ENCODE results near the gene PLAAT2. TPM values are rescaled to one million over a fixed set of nuclear protein-coding genes. Genes with fewer than 3 reads are reported as not detected.
"Not testable (repeated sequence)": the region's sequence is repeated elsewhere in the genome, so short reads cannot be mapped to it uniquely, and the experiment has no call there.

Gene PLAAT2
- total RNA-seq: not detected

- Mint-ChIP-seq H3K36me3 (ENCODE audit: insufficient read depth) (no peaks in the 10 kb centered on the region), H3K9me3 (no peaks in the 10 kb centered on the region), H3K4me3 (peak within 1 kb of the TSS; percentile 20), H3K4me1 (ENCODE audit: low read depth) (peaks cover 61% of the 10 kb centered on the region), H3K27me3 (ENCODE audit: low read depth) (no peaks in the 10 kb centered on the region)
- ATAC-seq: no peak
- DNase-seq: no peak
Measured at GRCh38 chr11:63563201-63564055, at the start of gene PLAAT2. PLAAT2 (minus strand) TSS chr11:63563379; CDS start chr11:63563324, 55 bp downstream.

- Mint-ChIP-seq H3K4me3 (no peak overlapping the region), H3K9me3 (no peaks in the 10 kb centered on the region), H3K27me3 (ENCODE audit: low read depth) (no peaks in the 10 kb centered on the region), H3K36me3 (ENCODE audit: insufficient read depth) (no peaks in the 10 kb centered on the region), H3K4me1 (ENCODE audit: low read depth) (peaks cover 10% of the 10 kb centered on the region)
- DNase-seq: no peak
- ATAC-seq: no peak
Measured at GRCh38 chr11:63612181-63612580, 49.0 kb upstream of the PLAAT2 start.

- Mint-ChIP-seq H3K36me3 (ENCODE audit: insufficient read depth) (no peaks in the 10 kb centered on the region), H3K4me1 (ENCODE audit: low read depth) (peaks cover 10% of the 10 kb centered on the region), H3K9me3 (no peaks in the 10 kb centered on the region), H3K4me3 (no peak overlapping the region), H3K27me3 (ENCODE audit: low read depth) (no peaks in the 10 kb centered on the region)
- ATAC-seq (no peak), DNase-seq (no peak)
Measured at GRCh38 chr11:63611395-63611747, 48.2 kb upstream of the PLAAT2 start.

- Mint-ChIP-seq H3K4me1 (ENCODE audit: low read depth) (peaks cover 10% of the 10 kb centered on the region), H3K36me3 (ENCODE audit: insufficient read depth) (no peaks in the 10 kb centered on the region), H3K4me3 (no peak overlapping the region), H3K27me3 (ENCODE audit: low read depth) (no peaks in the 10 kb centered on the region), H3K9me3 (no peaks in the 10 kb centered on the region)
- ATAC-seq (no peak), DNase-seq (no peak)
Measured at GRCh38 chr11:63610604-63611394, 47.6 kb upstream of the PLAAT2 start.

GRCh38 chr11:63609971-63610580 lies 46.9 kb upstream of the PLAAT2 start:
- ATAC-seq: no peak
- DNase-seq: no peak
- Mint-ChIP-seq H3K36me3 (ENCODE audit: insufficient read depth) (no peaks in the 10 kb centered on the region), H3K4me3 (no peak overlapping the region), H3K9me3 (no peaks in the 10 kb centered on the region), H3K27me3 (ENCODE audit: low read depth) (no peaks in the 10 kb centered on the region), H3K4me1 (ENCODE audit: low read depth) (peaks cover 10% of the 10 kb centered on the region)

- H3K4me3 Mint-ChIP-seq: no peak overlapping the region
- H3K9me3 Mint-ChIP-seq: no peaks in the 10 kb centered on the region
- H3K4me1 Mint-ChIP-seq (ENCODE audit: low read depth): peaks cover 10% of the 10 kb centered on the region
- ATAC-seq: no peak
- DNase-seq: no peak
- no peaks in the 10 kb centered on the region for H3K27me3 Mint-ChIP-seq (ENCODE audit: low read depth)
- no peaks in the 10 kb centered on the region for H3K36me3 Mint-ChIP-seq (ENCODE audit: insufficient read depth)
Measured at GRCh38 chr11:63609536-63609935, 46.4 kb upstream of the PLAAT2 start.

- Mint-ChIP-seq H3K27me3 (ENCODE audit: low read depth) (no peaks in the 10 kb centered on the region), H3K9me3 (no peaks in the 10 kb centered on the region), H3K4me3 (no peak overlapping the region), H3K36me3 (ENCODE audit: insufficient read depth) (no peaks in the 10 kb centered on the region), H3K4me1 (ENCODE audit: low read depth) (peaks cover 8% of the 10 kb centered on the region)
- ATAC-seq (no peak), DNase-seq (no peak)
Measured at GRCh38 chr11:63608353-63609345, 45.5 kb upstream of the PLAAT2 start.

- DNase-seq (no peak), ATAC-seq (no peak)
- H3K4me3 Mint-ChIP-seq: no peak overlapping the region
- H3K9me3 Mint-ChIP-seq: no peaks in the 10 kb centered on the region
- H3K36me3 Mint-ChIP-seq (ENCODE audit: insufficient read depth): no peaks in the 10 kb centered on the region
- no peaks in the 10 kb centered on the region for H3K27me3 Mint-ChIP-seq (ENCODE audit: low read depth)
- H3K4me1 Mint-ChIP-seq (ENCODE audit: low read depth): no peaks in the 10 kb centered on the region
Measured at GRCh38 chr11:63603180-63603518, 40.0 kb upstream of the PLAAT2 start.

DNA sequence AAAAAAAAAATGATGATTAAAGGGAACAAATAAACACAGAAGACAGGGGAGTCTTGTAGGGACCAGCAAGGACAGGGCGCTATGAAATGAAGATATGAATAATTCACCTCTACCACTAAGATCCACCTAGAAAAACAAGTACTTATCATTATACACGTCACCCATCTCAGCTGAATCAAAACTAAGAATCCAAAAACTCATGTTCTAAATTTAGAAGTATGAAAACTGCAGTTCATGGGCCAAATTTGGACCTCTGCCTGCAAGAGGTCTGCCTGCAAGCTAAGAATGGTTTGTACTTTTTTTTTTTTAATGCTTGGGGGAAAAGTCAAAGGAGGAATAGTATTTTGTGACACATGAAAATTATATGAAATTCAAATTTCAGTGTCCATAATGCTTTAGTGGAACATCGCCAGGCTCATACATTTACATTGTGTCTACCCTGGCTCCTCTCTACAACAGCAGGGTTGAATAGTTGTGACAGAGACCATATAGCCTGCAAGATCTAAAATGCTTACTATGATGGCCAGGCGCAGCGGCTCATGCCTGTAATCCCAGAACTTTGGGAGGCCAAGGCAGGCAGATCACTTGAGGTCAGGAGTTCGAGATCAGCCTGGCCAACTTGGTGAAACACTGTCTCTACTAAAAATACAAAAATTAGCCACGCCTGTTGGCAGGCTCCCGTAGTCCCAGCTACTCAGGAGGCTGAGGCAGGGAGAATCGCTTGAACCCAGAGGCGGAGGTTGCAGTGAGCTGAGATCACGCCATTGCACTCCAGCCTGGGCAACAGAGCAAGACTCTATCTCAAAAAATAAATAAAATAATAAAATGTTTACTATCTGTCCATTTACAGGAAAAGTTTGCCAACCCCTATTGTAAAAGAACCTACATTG lies 39.4 kb upstream of the PLAAT2 start:
- not testable (repeated sequence) for H3K27me3 Mint-ChIP-seq (ENCODE audit: low read depth); H3K9me3 Mint-ChIP-seq; ATAC-seq; H3K4me1 Mint-ChIP-seq (ENCODE audit: low read depth); H3K4me3 Mint-ChIP-seq; H3K36me3 Mint-ChIP-seq (ENCODE audit: insufficient read depth); DNase-seq

GRCh38 chr11:63599211-63600122 lies 36.3 kb upstream of the PLAAT2 start:
- H3K4me1 Mint-ChIP-seq (ENCODE audit: low read depth): no peaks in the 10 kb centered on the region
- ATAC-seq: no peak
- H3K36me3 Mint-ChIP-seq (ENCODE audit: insufficient read depth): no peaks in the 10 kb centered on the region
- no peaks in the 10 kb centered on the region for H3K9me3 Mint-ChIP-seq
- no peak for DNase-seq
- H3K27me3 Mint-ChIP-seq (ENCODE audit: low read depth): no peaks in the 10 kb centered on the region
- no peak overlapping the region for H3K4me3 Mint-ChIP-seq

DNA sequence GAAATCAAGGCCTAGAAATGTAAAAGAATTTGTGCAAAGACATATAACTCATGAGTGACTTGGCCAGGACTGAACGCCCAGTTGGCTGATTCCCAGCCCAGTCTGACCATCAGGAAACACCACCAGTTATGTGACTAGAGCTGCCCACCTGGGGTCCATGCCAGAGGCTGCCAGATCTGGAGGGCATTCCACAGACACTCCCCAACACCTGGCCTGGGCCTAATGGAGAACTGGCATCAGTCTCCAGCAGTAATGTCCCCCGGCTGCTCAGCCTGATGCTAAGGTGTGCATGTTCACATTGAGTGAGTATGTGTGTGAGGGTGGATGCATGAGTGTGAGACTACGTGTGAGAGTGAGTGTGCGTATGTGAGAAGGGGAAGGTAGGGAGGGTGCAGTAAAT lies 35.4 kb upstream of the PLAAT2 start:
- ATAC-seq (no peak), DNase-seq (no peak)
- no peaks in the 10 kb centered on the region for H3K27me3 Mint-ChIP-seq (ENCODE audit: low read depth)
- no peaks in the 10 kb centered on the region for H3K36me3 Mint-ChIP-seq (ENCODE audit: insufficient read depth)
- H3K4me3 Mint-ChIP-seq: no peak overlapping the region
- H3K9me3 Mint-ChIP-seq: no peaks in the 10 kb centered on the region
- H3K4me1 Mint-ChIP-seq (ENCODE audit: low read depth): no peaks in the 10 kb centered on the region

- H3K4me3 Mint-ChIP-seq: no peak overlapping the region
- no peaks in the 10 kb centered on the region for H3K4me1 Mint-ChIP-seq (ENCODE audit: low read depth)
- H3K36me3 Mint-ChIP-seq (ENCODE audit: insufficient read depth): no peaks in the 10 kb centered on the region
- no peaks in the 10 kb centered on the region for H3K9me3 Mint-ChIP-seq
- no peak for ATAC-seq
- no peaks in the 10 kb centered on the region for H3K27me3 Mint-ChIP-seq (ENCODE audit: low read depth)
- no peak for DNase-seq
Measured at GRCh38 chr11:63595296-63595695, 32.1 kb upstream of the PLAAT2 start.

Data from activated T-cell treated with anti-CD3 and anti-CD28 coated beads, Interleukin-2, amount 50 U/mL, for 4 hours (primary cell).